GM12878 (cell line): Measurements from ENCODE around the gene KRTAP12-4.

Source experiments
- ATF7 ChIP-seq: fragments of 450-650 bp; IDR thresholded peaks from 2 replicates; pipeline ENCODE4 v1.6.1; 2016; ENCODE audit warnings: low read depth, mild to moderate bottlenecking
- BMI1 ChIP-seq: fragments of 450-650 bp; IDR thresholded peaks from 2 replicates; pipeline ENCODE4 v1.6.1; 2016; ENCODE audit warnings: mild to moderate bottlenecking, moderate library complexity, borderline replicate concordance
- CEBPB ChIP-seq, 2 experiments: fragments of 150-350 bp in 1 of 2; IDR thresholded peaks; 2 replicates each; pipeline ENCODE4 v1.6.1; 2012 to 2014; ENCODE audit warnings: low read depth in 2 of 2, low read length in 2 of 2, borderline replicate concordance in 1 of 2, inconsistent platforms in 1 of 2
- EGR1 ChIP-seq, 2 experiments: IDR thresholded peaks; 1 replicate in 1 of 2; 2 replicates in 1 of 2; pipeline ENCODE4 v1.6.1; 2011 to 2012; ENCODE audit warnings: low read depth in 2 of 2, low read length in 2 of 2, borderline replicate concordance in 1 of 2, mild to moderate bottlenecking in 1 of 2, moderate library complexity in 1 of 2
- ESRRA ChIP-seq: IDR thresholded peaks from 2 replicates; pipeline ENCODE4 v1.6.1; 2012; ENCODE audit warnings: mild to moderate bottlenecking, low read length, improper control_type of control experiment
- HDAC2 ChIP-seq: fragments of 200-600 bp; sonication (generic); IDR thresholded peaks from 2 replicates; pipeline ENCODE4 v1.6.1; 2017
- NFIC ChIP-seq: IDR thresholded peaks from 2 replicates; pipeline ENCODE4 v1.6.1; 2012; ENCODE audit warnings: low read depth, mild to moderate bottlenecking, inconsistent platforms, low read length, moderate library complexity
- POLR2A ChIP-seq: IDR thresholded peaks from 2 replicates; pipeline ENCODE4 v1.6.1; 2011; ENCODE audit warnings: low read depth, mild to moderate bottlenecking, low read length
- SPI1 ChIP-seq: IDR thresholded peaks from 2 replicates; pipeline ENCODE4 v1.6.1; 2011; ENCODE audit warnings: low read depth, mild to moderate bottlenecking, low read length, moderate library complexity, borderline replicate concordance; ENCODE audit not compliant: insufficient read depth
- YY1 ChIP-seq: IDR thresholded peaks from 2 replicates; pipeline ENCODE4 v1.6.1; 2011; ENCODE audit warnings: low read depth, mild to moderate bottlenecking, low read length
- TF ChIP-seq, protein P1 (sequence below), 3 experiments: IDR thresholded peaks in 2 of 3; conservative IDR thresholded peaks in 1 of 3; 2 replicates each; pipeline ENCODE4 v1.5.1; 2011; ENCODE audit warnings: low read depth in 3 of 3, low read length in 3 of 3, mild to moderate bottlenecking in 3 of 3, control low read depth in 2 of 3, moderate library complexity in 2 of 3, inconsistent platforms in 1 of 3, mixed read lengths in 1 of 3; ENCODE audit not compliant: control insufficient read depth in 2 of 3, insufficient read depth in 1 of 3; ENCODE audit errors: extremely low read depth in 1 of 3
- TF ChIP-seq, protein P2 (sequence below): fragments of 450-650 bp; formaldehyde crosslinking; IDR thresholded peaks from 2 replicates; pipeline ENCODE4 v1.4.0; 2022; ENCODE audit warnings: mild to moderate bottlenecking, moderate library complexity

DNA sequence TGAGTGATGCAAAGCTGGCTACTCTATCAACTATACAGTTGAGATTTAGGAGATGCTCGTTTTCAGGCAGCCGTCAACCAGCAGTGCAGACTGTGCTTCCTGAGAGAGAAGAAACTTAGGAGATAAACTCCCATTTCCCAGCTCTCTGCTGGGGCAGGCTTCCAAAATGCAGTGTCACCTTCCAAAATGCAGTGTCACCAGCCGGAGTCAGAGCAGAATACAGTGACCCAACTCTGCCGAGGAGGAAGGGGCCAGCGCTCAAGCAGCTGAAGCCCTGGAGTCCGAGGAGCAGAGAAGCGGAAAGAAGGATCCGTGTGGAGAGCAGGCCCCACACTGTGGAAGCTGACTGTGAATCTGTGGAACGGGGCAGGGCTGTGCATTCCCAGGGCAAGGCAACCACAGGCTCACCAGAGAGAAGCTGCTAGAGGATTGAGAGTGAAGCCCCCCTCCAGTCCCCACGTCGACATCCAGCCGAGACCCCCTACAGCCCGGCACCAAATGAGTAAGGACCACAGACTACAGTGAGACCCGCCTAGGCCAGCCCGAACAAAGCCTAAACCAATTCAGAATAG, 28.2 kb upstream of the KRTAP12-4 start:
- no peak for TF ChIP-seq CEBPB (IDR thresholded peaks at IDR 0.05; ENCODE audit: borderline replicate concordance in 1 of 2, low read depth in 2 of 2, low read length in 2 of 2)
- TF ChIP-seq YY1: no peak
- TF ChIP-seq POLR2A: no peak
- TF ChIP-seq, protein P1, sequence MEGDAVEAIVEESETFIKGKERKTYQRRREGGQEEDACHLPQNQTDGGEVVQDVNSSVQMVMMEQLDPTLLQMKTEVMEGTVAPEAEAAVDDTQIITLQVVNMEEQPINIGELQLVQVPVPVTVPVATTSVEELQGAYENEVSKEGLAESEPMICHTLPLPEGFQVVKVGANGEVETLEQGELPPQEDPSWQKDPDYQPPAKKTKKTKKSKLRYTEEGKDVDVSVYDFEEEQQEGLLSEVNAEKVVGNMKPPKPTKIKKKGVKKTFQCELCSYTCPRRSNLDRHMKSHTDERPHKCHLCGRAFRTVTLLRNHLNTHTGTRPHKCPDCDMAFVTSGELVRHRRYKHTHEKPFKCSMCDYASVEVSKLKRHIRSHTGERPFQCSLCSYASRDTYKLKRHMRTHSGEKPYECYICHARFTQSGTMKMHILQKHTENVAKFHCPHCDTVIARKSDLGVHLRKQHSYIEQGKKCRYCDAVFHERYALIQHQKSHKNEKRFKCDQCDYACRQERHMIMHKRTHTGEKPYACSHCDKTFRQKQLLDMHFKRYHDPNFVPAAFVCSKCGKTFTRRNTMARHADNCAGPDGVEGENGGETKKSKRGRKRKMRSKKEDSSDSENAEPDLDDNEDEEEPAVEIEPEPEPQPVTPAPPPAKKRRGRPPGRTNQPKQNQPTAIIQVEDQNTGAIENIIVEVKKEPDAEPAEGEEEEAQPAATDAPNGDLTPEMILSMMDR (IDR thresholded peaks at IDR 0.05 in 2 of 3, conservative IDR thresholded peaks at IDR 0.05 in 1 of 3; ENCODE audit: control insufficient read depth in 2 of 3, extremely low read depth in 1 of 3, insufficient read depth in 1 of 3, low read depth in 3 of 3, low read length in 3 of 3): no peak
- no peak for TF ChIP-seq HDAC2
- TF ChIP-seq EGR1 (IDR thresholded peaks at IDR 0.05; ENCODE audit: borderline replicate concordance in 1 of 2, low read depth in 2 of 2, low read length in 2 of 2): no peak
- TF ChIP-seq ATF7: no peak
- TF ChIP-seq, protein P2, sequence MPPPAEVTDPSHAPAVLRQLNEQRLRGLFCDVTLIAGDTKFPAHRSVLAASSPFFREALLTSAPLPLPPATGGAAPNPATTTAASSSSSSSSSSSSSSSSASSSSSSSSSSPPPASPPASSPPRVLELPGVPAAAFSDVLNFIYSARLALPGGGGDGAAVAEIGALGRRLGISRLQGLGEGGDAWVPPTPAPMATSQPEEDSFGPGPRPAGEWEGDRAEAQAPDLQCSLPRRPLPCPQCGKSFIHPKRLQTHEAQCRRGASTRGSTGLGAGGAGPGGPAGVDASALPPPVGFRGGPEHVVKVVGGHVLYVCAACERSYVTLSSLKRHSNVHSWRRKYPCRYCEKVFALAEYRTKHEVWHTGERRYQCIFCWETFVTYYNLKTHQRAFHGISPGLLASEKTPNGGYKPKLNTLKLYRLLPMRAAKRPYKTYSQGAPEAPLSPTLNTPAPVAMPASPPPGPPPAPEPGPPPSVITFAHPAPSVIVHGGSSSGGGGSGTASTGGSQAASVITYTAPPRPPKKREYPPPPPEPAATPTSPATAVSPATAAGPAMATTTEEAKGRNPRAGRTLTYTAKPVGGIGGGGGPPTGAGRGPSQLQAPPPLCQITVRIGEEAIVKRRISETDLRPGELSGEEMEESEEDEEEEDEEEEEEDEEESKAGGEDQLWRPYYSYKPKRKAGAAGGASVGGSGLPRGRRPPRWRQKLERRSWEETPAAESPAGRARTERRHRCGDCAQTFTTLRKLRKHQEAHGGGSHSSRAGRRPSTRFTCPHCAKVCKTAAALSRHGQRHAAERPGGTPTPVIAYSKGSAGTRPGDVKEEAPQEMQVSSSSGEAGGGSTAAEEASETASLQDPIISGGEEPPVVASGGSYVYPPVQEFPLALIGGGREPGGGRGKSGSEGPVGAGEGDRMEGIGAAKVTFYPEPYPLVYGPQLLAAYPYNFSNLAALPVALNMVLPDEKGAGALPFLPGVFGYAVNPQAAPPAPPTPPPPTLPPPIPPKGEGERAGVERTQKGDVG (CRISPR knock-in tag): no peak
- TF ChIP-seq ESRRA: no peak
- TF ChIP-seq SPI1: no peak
- no peak for TF ChIP-seq NFIC
- TF ChIP-seq BMI1: no peak
